ENCODE measurements around the gene PELI2. TPM values are rescaled to one million over a fixed set of nuclear protein-coding genes. Genes with fewer than 3 reads are reported as not detected.

PELI2 gene
- total RNA-seq, 1 experiment from 2014 or later, result 10.0 TPM

DNA sequence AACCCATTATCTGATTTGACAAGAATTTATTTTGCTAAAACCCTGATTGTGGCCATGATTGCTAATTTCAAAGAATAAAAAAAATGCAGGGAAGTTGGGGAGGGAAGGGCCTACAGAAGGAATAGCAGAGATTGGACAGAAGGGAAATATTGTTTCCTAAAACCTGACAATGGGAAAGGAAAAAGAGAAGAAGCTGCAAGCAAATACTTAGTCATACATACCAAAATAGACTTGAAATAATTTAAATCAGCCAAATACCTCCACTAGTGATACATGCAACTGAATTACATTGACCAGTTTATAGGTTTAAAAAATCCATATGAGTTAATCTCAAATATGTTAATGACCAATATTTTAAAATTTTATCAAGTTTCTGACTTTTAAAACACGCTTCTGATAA is 75.1 kb downstream of the PELI2 start:
- Histone ChIP-seq H3K4me3 (no peak overlapping the region), H2AFZ (no peak overlapping the region), H3K27me3 (ENCODE audit: insufficient read depth, low read depth) (no peaks in the 10 kb centered on the region), H4K20me1 (ENCODE audit: insufficient read depth) (no peaks in the 10 kb centered on the region; the same call in 1 of the 2 replicates), H3K36me3 (ENCODE audit: low read depth) (no peaks in the 10 kb centered on the region), H3K4me2 (no peak overlapping the region), H3K4me1 (replicated peaks; ENCODE audit: insufficient read depth) (no peaks in the 10 kb centered on the region; the same call in 1 of the 2 replicates), H3K79me2 (ENCODE audit: low read depth) (no peaks in the 10 kb centered on the region), H3K9me3 (ENCODE audit: insufficient read depth, low read depth) (no peaks in the 10 kb centered on the region), H3F3A (ENCODE audit: insufficient read depth, low read depth) (no peaks in the 10 kb centered on the region), H3K9me2 (ENCODE audit: insufficient read depth) (no peaks in the 10 kb centered on the region), H3K27ac (no peak overlapping the region)
- BruUV-seq (replicated peaks), result no TSS peak
- ChIA-PET CTCF (no interaction called here), POLR2A (ENCODE audit: unreplicated experiment) (no interaction called here)
- intact Hi-C loops (cut with micrococcal nuclease; ENCODE audit: unreplicated experiment), result no loop called here
- no peak for DNase-seq
- TF ChIP-seq, protein P1, sequence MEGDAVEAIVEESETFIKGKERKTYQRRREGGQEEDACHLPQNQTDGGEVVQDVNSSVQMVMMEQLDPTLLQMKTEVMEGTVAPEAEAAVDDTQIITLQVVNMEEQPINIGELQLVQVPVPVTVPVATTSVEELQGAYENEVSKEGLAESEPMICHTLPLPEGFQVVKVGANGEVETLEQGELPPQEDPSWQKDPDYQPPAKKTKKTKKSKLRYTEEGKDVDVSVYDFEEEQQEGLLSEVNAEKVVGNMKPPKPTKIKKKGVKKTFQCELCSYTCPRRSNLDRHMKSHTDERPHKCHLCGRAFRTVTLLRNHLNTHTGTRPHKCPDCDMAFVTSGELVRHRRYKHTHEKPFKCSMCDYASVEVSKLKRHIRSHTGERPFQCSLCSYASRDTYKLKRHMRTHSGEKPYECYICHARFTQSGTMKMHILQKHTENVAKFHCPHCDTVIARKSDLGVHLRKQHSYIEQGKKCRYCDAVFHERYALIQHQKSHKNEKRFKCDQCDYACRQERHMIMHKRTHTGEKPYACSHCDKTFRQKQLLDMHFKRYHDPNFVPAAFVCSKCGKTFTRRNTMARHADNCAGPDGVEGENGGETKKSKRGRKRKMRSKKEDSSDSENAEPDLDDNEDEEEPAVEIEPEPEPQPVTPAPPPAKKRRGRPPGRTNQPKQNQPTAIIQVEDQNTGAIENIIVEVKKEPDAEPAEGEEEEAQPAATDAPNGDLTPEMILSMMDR (conservative IDR thresholded peaks at IDR 0.05), result no peak
- TF ChIP-seq EZH2 (IDR thresholded peaks at IDR 0.05; ENCODE audit: low read depth), result no peak

DNA sequence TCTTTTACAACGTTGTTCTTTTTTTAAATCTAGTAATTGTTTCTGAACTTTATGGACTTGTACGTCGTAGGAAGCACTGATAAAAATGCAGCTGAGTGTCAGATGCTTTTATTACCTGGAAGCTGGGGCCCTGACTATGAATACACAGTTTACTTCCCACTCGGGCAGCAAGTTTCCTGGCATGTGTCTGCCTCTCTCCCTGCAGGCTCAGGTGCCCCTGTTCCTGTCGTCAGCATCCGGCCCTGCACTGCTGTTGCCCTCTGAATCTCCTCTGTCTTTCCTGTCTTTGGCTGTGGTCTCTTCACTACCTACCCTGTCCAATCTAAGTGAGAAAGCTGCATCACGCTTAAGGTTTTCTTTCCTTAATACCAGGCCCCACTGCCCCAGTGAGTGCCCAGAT is 75.8 kb downstream of the PELI2 start:
- no peak overlapping the region for H3K4me3 ChIP-seq
- no peak overlapping the region for H3K4me2 ChIP-seq
- TF ChIP-seq, protein P1 (conservative IDR thresholded peaks at IDR 0.05), result no peak
- TF ChIP-seq EZH2 (IDR thresholded peaks at IDR 0.05; ENCODE audit: low read depth), result no peak
- H3K79me2 ChIP-seq (ENCODE audit: low read depth), result no peaks in the 10 kb centered on the region
- no peaks in the 10 kb centered on the region; the same call in 1 of the 2 replicates for H4K20me1 ChIP-seq (ENCODE audit: insufficient read depth)
- no peaks in the 10 kb centered on the region for H3K9me2 ChIP-seq (ENCODE audit: insufficient read depth)
- H3K27me3 ChIP-seq (ENCODE audit: insufficient read depth, low read depth), result no peaks in the 10 kb centered on the region
- H2AFZ ChIP-seq, result no peak overlapping the region
- H3F3A ChIP-seq (ENCODE audit: insufficient read depth, low read depth), result no peaks in the 10 kb centered on the region
- H3K27ac ChIP-seq, result no peak overlapping the region
- DNase-seq, result no peak
- intact Hi-C loops (cut with micrococcal nuclease; ENCODE audit: unreplicated experiment), result no loop called here
- no peaks in the 10 kb centered on the region for H3K36me3 ChIP-seq (ENCODE audit: low read depth)
- no peaks in the 10 kb centered on the region; the same call in 1 of the 2 replicates for H3K4me1 ChIP-seq (replicated peaks; ENCODE audit: insufficient read depth)
- no TSS peak for BruUV-seq (replicated peaks)
- ChIA-PET CTCF (no interaction called here), POLR2A (ENCODE audit: unreplicated experiment) (no interaction called here)
- no peaks in the 10 kb centered on the region for H3K9me3 ChIP-seq (ENCODE audit: insufficient read depth, low read depth)

DNA sequence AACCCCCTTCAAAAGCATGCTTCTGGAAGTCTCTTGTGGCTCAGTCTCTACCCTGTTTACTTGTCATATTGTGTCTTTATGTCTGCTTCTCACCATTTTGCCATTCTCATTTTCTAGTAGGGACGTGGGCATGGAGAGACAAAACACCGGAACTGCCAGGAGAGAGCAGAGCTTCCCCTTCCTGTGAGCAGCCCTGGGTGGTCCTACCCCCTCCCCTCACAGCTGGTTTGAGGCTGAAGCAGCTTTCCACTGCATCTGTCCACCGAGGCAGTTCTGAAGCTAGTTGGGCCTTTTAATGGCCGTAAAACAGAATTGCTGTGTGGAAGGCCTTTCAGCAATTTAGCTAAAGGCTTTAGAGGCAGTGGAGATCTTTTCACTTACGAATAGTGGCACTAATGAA is 77.0 kb downstream of the PELI2 start:
- H3K27me3 ChIP-seq (ENCODE audit: insufficient read depth, low read depth), result no peaks in the 10 kb centered on the region
- H3K79me2 ChIP-seq (ENCODE audit: low read depth), result no peaks in the 10 kb centered on the region
- H3K4me2 ChIP-seq, result no peak overlapping the region
- no peaks in the 10 kb centered on the region for H3K36me3 ChIP-seq (ENCODE audit: low read depth)
- DNase-seq, result no peak
- no peaks in the 10 kb centered on the region for H3F3A ChIP-seq (ENCODE audit: insufficient read depth, low read depth)
- ChIA-PET CTCF (no interaction called here), POLR2A (ENCODE audit: unreplicated experiment) (no interaction called here)
- no peak overlapping the region for H2AFZ ChIP-seq
- H3K27ac ChIP-seq, result no peak overlapping the region
- intact Hi-C loops (cut with micrococcal nuclease; ENCODE audit: unreplicated experiment), result no loop called here
- H3K9me3 ChIP-seq (ENCODE audit: insufficient read depth, low read depth), result no peaks in the 10 kb centered on the region
- no peak for TF ChIP-seq EZH2 (IDR thresholded peaks at IDR 0.05; ENCODE audit: low read depth)
- TF ChIP-seq, protein P1 (conservative IDR thresholded peaks at IDR 0.05), result no peak
- BruUV-seq (replicated peaks), result no TSS peak
- no peaks in the 10 kb centered on the region for H3K4me1 ChIP-seq (replicated peaks; ENCODE audit: insufficient read depth)
- no peaks in the 10 kb centered on the region for H3K9me2 ChIP-seq (ENCODE audit: insufficient read depth)
- H4K20me1 ChIP-seq (ENCODE audit: insufficient read depth), result no peaks in the 10 kb centered on the region; the same call in 1 of the 2 replicates
- H3K4me3 ChIP-seq, result no peak overlapping the region

Data from PC-9 (cell line).